Muscle of leg (tissue), 11 donors: Measurements from ENCODE around the gene FGF19. TPM values are rescaled to one million over a fixed set of nuclear protein-coding genes. Genes with fewer than 3 reads are reported as not detected.

Experiments used
- DNase-seq: peaks from one replicate; pipeline ENCODE4 v3.0.0; 2013
- H3K27ac ChIP-seq: one replicate; pipeline ENCODE4 v1.5.1; 2013; ENCODE audit warnings: mild to moderate bottlenecking, low read length, control low read depth
- H3K27me3 ChIP-seq: one replicate; pipeline ENCODE4 v1.6.1; 2013; ENCODE audit warnings: low read length; ENCODE audit not compliant: control insufficient read depth, insufficient read depth
- H3K36me3 ChIP-seq: one replicate; pipeline ENCODE4 v1.6.1; 2013; ENCODE audit warnings: low read length; ENCODE audit not compliant: control insufficient read depth, insufficient read depth
- H3K4me1 ChIP-seq: one replicate; pipeline ENCODE4 v1.6.1; 2013; ENCODE audit warnings: low read length; ENCODE audit not compliant: control insufficient read depth, insufficient read depth
- H3K4me3 ChIP-seq: one replicate; pipeline ENCODE4 v1.5.1; 2013; ENCODE audit warnings: low read length, control low read depth
- H3K9me3 ChIP-seq: replicated peaks from 2 replicates; pipeline ENCODE4 v1.6.1; 2013; ENCODE audit warnings: low read depth, low read length; ENCODE audit not compliant: control insufficient read depth
- WGBS: methylation state at CpG from one replicate; pipeline ENCODE4 v1.1.5; 2013; ENCODE audit warnings: missing lambda C conversion rate; ENCODE audit not compliant: insufficient coverage; 5-methylcytosine and 5-hydroxymethylcytosine counted together
- polyA plus RNA-seq, 8 donors: library from polyadenylated mRNA; unstranded; fragments of 120-200 nt; gene quantifications; one replicate each; pipeline versions ENCODE4 v1.2.1 to v1.2.3, GENCODE V29; 2013; ENCODE audit warnings: inconsistent platforms in 1 of 8, low replicate concordance in 1 of 8; ENCODE audit not compliant: insufficient read length in 8 of 8, insufficient read depth in 1 of 8
- total RNA-seq: library from RNA; stranded (reverse); fragments of 120-200 nt; gene quantifications from one replicate; pipeline ENCODE4 v1.2.4, GENCODE V29; 2013

The FGF19 gene
- total and polyA plus RNA-seq, 9 donors = 0.44 to 2.1 (median 1.2) TPM

DNA sequence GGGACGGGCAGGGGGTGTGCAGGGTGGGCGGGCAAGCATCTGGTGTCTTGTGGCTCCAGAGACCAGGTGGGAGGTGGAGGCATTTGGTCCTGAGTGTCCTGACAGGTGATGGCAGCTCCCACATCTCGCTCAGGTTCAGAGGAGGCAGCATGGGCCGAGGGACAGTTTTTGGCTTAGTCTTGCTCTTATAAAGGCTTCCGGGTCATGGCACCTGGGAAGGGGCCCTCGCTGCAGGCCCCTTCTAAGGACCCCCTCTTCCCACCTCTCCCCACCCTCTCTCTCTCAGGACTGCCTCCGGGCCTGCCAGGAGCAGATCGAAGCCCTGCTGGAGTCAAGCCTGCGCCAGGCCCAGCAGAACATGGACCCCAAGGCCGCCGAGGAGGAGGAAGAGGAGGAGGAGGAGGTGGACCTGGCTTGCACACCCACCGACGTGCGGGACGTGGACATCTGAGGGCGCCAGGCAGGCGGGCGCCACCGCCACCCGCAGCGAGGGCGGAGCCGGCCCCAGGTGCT is 52.9 kb downstream of the FGF19 start:
- Histone ChIP-seq H3K36me3 (peaks cover 74% of the 10 kb centered on the region), H3K27me3 (no peaks in the 10 kb centered on the region), H3K4me1 (peaks cover 21% of the 10 kb centered on the region), H3K4me3 (no peak overlapping the region), H3K9me3 (no peaks in the 10 kb centered on the region), H3K27ac (no peak overlapping the region)
- no peak for DNase-seq
- 82% methylated on average over 18 of the region's 23 CpGs for WGBS

DNA sequence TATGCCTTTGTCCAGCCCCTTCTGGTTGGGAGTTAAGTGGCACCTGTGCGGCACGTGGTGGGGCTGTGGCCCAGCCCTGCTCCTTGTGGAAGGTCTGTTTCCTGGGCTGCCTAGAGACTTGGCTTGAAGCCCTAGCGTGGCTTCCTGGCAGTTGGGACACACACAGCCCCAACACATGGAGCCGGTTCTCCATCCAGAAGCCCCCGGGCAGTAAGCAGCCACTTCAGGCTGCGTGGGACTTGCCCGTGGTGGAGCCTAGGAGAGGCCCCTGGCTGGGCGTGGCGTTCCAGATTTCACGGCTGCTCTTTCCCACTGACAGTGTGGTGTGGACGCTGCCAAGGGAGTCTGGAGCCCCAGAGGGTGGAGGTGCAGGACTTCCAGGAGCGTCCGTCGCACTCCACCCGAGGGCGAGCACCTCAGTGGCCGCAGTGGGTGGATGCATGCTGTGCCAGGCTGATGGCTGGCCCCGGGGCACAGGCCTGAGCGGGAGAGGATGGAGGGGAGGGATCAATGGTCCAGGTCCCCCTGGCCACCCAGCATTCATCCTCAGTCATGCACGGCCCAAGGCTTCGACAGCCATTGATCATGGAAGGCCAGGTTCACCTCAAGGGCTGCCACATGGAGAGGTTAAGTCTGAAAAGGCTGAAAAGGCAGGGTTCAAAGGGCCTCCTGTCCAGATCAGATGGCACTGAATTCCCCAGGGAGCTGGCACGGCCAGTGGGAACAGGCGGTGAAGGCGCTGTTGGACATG is 53.6 kb downstream of the FGF19 start:
- Histone ChIP-seq H3K27ac (no peak overlapping the region), H3K9me3 (no peaks in the 10 kb centered on the region), H3K36me3 (peaks cover 80% of the 10 kb centered on the region), H3K27me3 (no peaks in the 10 kb centered on the region), H3K4me1 (peaks cover 27% of the 10 kb centered on the region), H3K4me3 (no peak overlapping the region)
- 78% methylated on average over 19 of the region's 24 CpGs for WGBS
- no peak for DNase-seq

DNA sequence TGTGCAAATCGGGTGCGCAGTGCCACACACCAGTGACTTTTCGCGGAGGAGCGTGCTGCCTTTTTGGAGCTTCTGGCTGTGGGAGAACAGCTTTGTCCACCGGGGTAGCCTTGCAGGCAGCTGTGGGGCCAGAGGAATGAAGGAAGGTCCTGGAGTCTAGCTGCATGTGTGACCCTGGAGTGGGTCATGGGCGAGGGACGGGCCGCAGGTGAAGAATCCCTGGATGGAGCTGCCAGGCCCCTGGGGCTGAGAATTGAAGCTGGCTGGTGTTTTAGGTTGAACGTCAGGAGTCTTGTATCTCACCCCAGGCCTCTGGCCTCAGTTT is 54.3 kb downstream of the FGF19 start:
- Histone ChIP-seq H3K4me3 (no peak overlapping the region), H3K27ac (no peak overlapping the region), H3K36me3 (peaks cover 87% of the 10 kb centered on the region), H3K4me1 (peaks cover 35% of the 10 kb centered on the region), H3K9me3 (no peaks in the 10 kb centered on the region), H3K27me3 (no peaks in the 10 kb centered on the region)
- no peak for DNase-seq
- 97% methylated on average over 7 of the region's 10 CpGs for WGBS

DNA sequence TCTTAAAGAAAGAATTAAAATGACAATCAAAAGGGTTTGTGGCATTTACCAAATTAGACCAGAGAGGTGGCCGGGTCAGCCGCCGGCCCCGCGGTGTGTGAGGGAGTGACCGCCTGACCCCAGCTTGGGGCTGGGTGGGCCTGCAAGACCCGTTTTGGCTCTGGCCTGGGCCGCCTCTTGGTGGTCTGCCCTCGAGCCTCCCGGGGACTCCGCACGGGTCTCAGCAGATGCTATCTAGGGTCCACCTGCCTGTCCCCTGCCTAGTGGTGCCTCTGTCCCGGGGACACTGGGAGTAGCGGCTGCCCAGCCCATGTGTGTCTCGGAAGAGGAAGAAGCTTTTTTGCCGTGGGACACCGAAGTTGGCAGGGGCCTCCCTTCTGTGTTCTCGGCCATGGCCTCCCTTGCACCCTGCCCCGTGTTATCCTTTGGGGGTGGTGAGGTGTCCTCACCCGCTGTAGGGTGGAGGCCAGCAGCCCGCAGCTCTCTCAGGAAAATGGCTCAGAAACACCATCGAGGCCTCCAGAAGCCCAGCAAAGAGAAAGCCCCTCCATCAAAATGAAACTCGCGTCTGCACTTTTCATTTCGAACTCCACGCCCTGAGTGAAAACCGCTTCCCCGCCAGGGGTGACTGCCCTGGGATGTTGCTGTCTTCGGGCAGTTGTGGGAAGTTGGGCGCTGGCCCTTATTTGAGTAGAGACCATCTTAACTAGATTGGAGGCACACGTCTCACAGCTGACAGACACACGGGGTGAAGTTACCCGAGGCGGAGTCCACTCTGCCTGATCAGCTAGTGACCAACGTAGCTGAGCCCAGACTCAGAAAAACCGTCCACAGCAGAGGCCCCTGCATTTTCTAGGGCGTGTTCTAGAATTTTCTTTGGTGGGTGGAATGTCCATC is 54.9 kb downstream of the FGF19 start:
- Histone ChIP-seq H3K27ac (no peak overlapping the region), H3K36me3 (peaks cover 86% of the 10 kb centered on the region), H3K27me3 (no peaks in the 10 kb centered on the region), H3K4me3 (no peak overlapping the region), H3K4me1 (peaks cover 41% of the 10 kb centered on the region), H3K9me3 (no peaks in the 10 kb centered on the region)
- 87% methylated on average over 30 of the region's 37 CpGs for WGBS
- no peak for DNase-seq

Other genes with a start within 250 kb of the FGF19 start
- 0.04 TPM for gene LINC01488, start 222.4 kb downstream of the FGF19 start, total RNA-seq
- under 1 TPM in 6 of 8 donors, not detected in 2; 0.09 to 0.16 (median 0.10) TPM for gene LINC01488, start 222.4 kb downstream of the FGF19 start, polyA plus RNA-seq
- gene CCND1, start 62.9 kb downstream of the FGF19 start, total RNA-seq = 52.3 TPM
- gene CCND1, start 62.9 kb downstream of the FGF19 start, polyA plus RNA-seq = 100 to 1,000 TPM in 1 of 8 donors, 10 to 100 TPM in 7; 58.1 to 121 (median 77.1) TPM
- gene LTO1, start 28.7 kb downstream of the FGF19 start, total RNA-seq = 12.2 TPM
- 10 to 100 TPM; 16.6 to 22.2 (median 19.2) TPM for gene LTO1, start 28.7 kb downstream of the FGF19 start, polyA plus RNA-seq
- gene FGF4, start 71.3 kb upstream of the FGF19 start, total RNA-seq = 5.4 TPM
- 10 to 100 TPM in 5 of 8 donors, 1 to 10 TPM in 3; 5.5 to 14.6 (median 10.2) TPM for gene FGF4, start 71.3 kb upstream of the FGF19 start, polyA plus RNA-seq
- gene FGF3, start 115.4 kb upstream of the FGF19 start, total RNA-seq = 0.09 TPM
- under 1 TPM in 2 of 8 donors, not detected in 6; 0.10 to 0.12 TPM for gene FGF3, start 115.4 kb upstream of the FGF19 start, polyA plus RNA-seq